Ascending aorta (tissue), 2 donors: ENCODE results near the gene TUFT1. TPM values are rescaled to one million over a fixed set of nuclear protein-coding genes. Genes with fewer than 3 reads are reported as not detected.

Experiments
- DNase-seq, 2 donors: peaks; one replicate each; pipeline ENCODE4 v3.0.0-alpha.2; 2019; ENCODE audit warnings: low spot score in 2 of 2
- H3K27ac ChIP-seq, 2 donors: fragments of 200-600 bp; sonication (generic); one replicate each; pipeline ENCODE4 v1.5.1; 2016 to 2017; ENCODE audit warnings: mild to moderate bottlenecking in 1 of 2
- H3K27me3 ChIP-seq: fragments of 200-600 bp; sonication (generic); one replicate; pipeline ENCODE4 v1.5.1; 2017
- H3K36me3 ChIP-seq, 2 donors: fragments of 200-600 bp; sonication (generic); one replicate each; pipeline ENCODE4 v1.5.1; 2016
- H3K4me1 ChIP-seq, 2 donors: fragments of 200-600 bp; sonication (generic); one replicate each; pipeline ENCODE4 v1.5.1; 2016 to 2017; ENCODE audit warnings: mild to moderate bottlenecking in 1 of 2
- H3K4me3 ChIP-seq, 2 donors: fragments of 200-600 bp; sonication (generic); one replicate each; pipeline ENCODE4 v1.5.1; 2016 to 2017; ENCODE audit warnings: mild to moderate bottlenecking in 1 of 2
- H3K9me3 ChIP-seq, 2 donors: fragments of 200-600 bp; sonication (generic); one replicate each; pipeline ENCODE4 v1.5.1; 2016
- intact Hi-C: fragments of 100-400 bp; cut with DNase I; formaldehyde crosslinking; loops from one replicate; pipeline ENCODE4 v1.15.1; 2023
- total RNA-seq: library from RNA; depleted of rRNA; stranded (reverse); fragments of >200 nt; gene quantifications from one replicate; pipeline ENCODE4 v1.1.0, GENCODE V29; 2016
- TF ChIP-seq, protein P1 (sequence below), 3 experiments: fragments of 200-600 bp in 2 of 3; fragments of 450-650 bp in 1 of 3; sonication (generic) in 2 of 3; IDR thresholded peaks; one replicate each; pipeline ENCODE4 v1.5.1; 2016 to 2019; ENCODE audit warnings: antibody characterized with exemption in 3 of 3, mild to moderate bottlenecking in 1 of 3, moderate library complexity in 1 of 3

The TUFT1 gene
- total RNA-seq, 1 donor from 2014 or later, result 2.3 TPM

DNA sequence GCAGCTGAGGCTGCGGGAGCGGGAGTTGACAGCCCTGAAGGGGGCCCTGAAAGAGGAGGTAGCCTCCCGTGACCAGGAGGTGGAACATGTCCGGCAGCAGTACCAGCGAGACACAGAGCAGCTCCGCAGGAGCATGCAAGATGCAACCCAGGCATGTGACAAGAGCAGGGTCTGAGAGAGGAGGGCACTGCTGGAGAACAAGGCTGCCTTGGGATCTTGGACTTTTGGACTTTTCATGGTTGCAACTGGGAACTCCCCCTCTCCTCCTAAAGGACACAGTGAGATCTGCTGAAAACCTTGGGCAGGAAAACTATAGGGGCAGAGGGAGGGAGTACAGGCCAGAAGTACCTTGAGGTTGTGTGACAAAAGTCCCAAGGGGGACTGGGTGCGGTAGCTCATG lies 15.4 kb upstream of the TUFT1 start:
- Histone ChIP-seq H3K4me1 (no peaks in the 10 kb centered on the region), H3K36me3 (no peaks in the 10 kb centered on the region), H3K27ac (no peak overlapping the region), H3K27me3 (no peaks in the 10 kb centered on the region), H3K4me3 (no peak overlapping the region), H3K9me3 (no peaks in the 10 kb centered on the region)
- DNase-seq, result no peak
- intact Hi-C loops, result no loop called here
- TF ChIP-seq, protein P1, sequence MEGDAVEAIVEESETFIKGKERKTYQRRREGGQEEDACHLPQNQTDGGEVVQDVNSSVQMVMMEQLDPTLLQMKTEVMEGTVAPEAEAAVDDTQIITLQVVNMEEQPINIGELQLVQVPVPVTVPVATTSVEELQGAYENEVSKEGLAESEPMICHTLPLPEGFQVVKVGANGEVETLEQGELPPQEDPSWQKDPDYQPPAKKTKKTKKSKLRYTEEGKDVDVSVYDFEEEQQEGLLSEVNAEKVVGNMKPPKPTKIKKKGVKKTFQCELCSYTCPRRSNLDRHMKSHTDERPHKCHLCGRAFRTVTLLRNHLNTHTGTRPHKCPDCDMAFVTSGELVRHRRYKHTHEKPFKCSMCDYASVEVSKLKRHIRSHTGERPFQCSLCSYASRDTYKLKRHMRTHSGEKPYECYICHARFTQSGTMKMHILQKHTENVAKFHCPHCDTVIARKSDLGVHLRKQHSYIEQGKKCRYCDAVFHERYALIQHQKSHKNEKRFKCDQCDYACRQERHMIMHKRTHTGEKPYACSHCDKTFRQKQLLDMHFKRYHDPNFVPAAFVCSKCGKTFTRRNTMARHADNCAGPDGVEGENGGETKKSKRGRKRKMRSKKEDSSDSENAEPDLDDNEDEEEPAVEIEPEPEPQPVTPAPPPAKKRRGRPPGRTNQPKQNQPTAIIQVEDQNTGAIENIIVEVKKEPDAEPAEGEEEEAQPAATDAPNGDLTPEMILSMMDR (IDR thresholded peaks at IDR 0.05), result no peak

DNA sequence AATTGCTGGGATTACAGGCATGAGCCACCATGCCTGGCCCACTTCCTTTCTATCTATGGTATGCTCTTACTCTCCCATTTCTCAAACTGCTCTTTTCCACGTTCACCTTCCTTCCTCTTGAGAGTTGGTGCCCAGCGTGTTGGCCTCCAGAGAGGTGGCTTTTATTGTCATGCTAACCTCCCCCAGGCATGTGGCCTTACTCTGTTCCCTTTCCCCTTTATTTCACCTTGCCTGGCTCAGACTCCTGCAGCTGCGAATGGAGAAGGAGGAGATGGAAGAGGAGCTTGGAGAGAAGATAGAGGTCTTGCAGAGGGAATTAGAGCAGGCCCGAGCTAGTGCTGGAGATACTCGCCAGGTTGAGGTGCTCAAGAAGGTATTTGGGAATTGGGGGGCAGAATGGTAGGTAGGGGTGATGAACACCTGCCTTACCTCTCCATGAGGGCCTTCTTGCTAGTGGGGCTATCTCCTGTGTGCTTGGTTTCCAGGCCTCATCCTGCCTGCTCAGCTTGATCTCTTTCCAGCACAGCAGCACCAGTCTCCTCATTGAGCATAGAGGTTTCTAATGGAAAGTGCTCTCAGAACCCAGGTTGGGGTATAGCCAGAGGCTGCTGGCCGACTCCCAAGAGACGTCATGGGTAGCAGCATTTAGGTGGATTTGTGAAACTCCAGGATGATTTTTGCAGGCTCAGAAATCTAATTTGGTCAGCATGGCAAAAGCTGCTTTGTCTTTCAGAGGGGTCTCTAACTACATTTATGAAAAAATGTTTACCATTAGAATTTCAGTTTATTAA lies 13.2 kb upstream of the TUFT1 start:
- intact Hi-C loops, result no loop called here
- TF ChIP-seq, protein P1 (IDR thresholded peaks at IDR 0.05), result no peak
- DNase-seq, result no peak

DNA sequence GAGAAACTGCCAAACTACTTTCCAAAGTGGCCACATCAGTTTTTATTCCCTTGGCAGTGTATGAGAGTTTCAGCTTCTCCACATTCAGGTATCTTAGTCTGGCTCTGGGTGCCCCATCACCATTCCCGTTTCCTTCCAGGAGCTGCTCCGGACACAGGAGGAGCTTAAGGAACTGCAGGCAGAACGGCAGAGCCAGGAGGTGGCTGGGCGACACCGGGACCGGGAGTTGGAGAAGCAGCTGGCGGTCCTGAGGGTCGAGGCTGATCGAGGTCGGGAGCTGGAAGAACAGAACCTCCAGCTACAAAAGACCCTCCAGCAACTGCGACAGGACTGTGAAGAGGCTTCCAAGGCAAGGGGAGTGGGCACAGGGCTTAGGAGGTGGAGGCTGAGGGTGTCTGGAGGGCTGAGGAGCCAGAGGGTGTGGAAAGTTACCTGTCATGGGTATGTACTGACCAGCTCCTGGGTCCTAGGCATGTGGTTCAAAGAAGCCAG lies 10.9 kb upstream of the TUFT1 start:
- no peak for DNase-seq
- TF ChIP-seq, protein P1 (IDR thresholded peaks at IDR 0.05), result no peak
- intact Hi-C loops, result no loop called here

More for the DNA sequence above, 13.2 kb upstream of the TUFT1 start:
- no peaks in the 10 kb centered on the region for H3K27me3 ChIP-seq
- no peak overlapping the region for H3K27ac ChIP-seq
- H3K4me3 ChIP-seq, result no peak overlapping the region
- H3K9me3 ChIP-seq, result no peaks in the 10 kb centered on the region
- no peaks in the 10 kb centered on the region for H3K36me3 ChIP-seq
- no peaks in the 10 kb centered on the region for H3K4me1 ChIP-seq

DNA sequence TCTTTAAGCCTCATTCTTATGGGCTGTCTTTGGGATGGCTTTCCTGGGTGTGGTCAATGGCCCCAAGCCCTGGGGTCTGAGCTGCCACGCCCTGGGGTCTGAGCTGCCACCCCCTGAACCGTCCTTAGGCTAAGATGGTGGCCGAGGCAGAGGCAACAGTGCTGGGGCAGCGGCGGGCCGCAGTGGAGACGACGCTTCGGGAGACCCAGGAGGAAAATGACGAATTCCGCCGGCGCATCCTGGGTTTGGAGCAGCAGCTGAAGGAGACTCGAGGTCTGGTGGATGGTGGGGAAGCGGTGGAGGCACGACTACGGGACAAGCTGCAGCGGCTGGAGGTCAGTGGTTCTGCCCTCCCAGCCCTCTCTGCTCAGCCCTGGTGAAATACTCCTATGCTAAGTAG lies 10.3 kb upstream of the TUFT1 start:
- intact Hi-C loops, result loop anchor here (5.0 kb wide), 1 partner anchor 87 kb away; no protein-coding TSS in a partner anchor
- no peaks in the 10 kb centered on the region for H3K27me3 ChIP-seq
- no peak for DNase-seq
- no peaks in the 10 kb centered on the region for H3K4me1 ChIP-seq
- no peak overlapping the region for H3K27ac ChIP-seq
- H3K9me3 ChIP-seq, result no peaks in the 10 kb centered on the region
- H3K4me3 ChIP-seq, result no peak overlapping the region
- no peaks in the 10 kb centered on the region for H3K36me3 ChIP-seq
- TF ChIP-seq, protein P1 (IDR thresholded peaks at IDR 0.05), result no peak

More for the DNA sequence above, 10.9 kb upstream of the TUFT1 start:
- H3K36me3 ChIP-seq, result no peaks in the 10 kb centered on the region
- H3K9me3 ChIP-seq, result no peaks in the 10 kb centered on the region
- no peak overlapping the region for H3K4me3 ChIP-seq
- no peaks in the 10 kb centered on the region for H3K27me3 ChIP-seq
- no peak overlapping the region for H3K27ac ChIP-seq
- H3K4me1 ChIP-seq, result no peaks in the 10 kb centered on the region

DNA sequence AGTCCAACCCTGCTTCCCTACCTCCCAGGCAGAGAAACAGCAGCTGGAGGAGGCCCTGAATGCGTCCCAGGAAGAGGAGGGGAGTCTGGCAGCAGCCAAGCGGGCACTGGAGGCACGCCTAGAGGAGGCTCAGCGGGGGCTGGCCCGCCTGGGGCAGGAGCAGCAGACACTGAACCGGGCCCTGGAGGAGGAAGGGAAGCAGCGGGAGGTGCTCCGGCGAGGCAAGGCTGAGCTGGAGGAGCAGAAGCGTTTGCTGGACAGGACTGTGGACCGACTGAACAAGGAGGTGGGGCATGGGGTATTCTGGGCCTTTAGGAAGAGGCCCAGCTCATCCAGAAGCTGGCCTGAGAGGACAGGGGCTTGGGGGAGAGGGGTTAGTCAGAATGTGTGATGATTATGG lies 9.6 kb upstream of the TUFT1 start:
- no peaks in the 10 kb centered on the region for H3K9me3 ChIP-seq
- intact Hi-C loops, result loop anchor here (5.0 kb wide), 1 partner anchor 88 kb away; no protein-coding TSS in a partner anchor
- no peak overlapping the region for H3K4me3 ChIP-seq
- H3K36me3 ChIP-seq, result no peaks in the 10 kb centered on the region
- DNase-seq, result no peak
- no peak overlapping the region for H3K27ac ChIP-seq
- no peaks in the 10 kb centered on the region for H3K27me3 ChIP-seq
- TF ChIP-seq, protein P1 (IDR thresholded peaks at IDR 0.05), result no peak
- H3K4me1 ChIP-seq, result no peaks in the 10 kb centered on the region
